WTC11 (cell line): Measurements from ENCODE around the gene SPRED2. TPM values are rescaled to one million over a fixed set of nuclear protein-coding genes. Genes with fewer than 3 reads are reported as not detected.

ENCODE experiments used
- ATAC-seq: fragments of 200-7000 bp; cut with Tn5 transposase; 2 replicates; pipeline ENCODE4 v1.10.0; 2021; ENCODE audit warnings: mild to moderate bottlenecking, moderate library complexity
- CTCF ChIA-PET: fragments of 300-600 bp; sonication (Branson Sonifier 250); formaldehyde crosslinking; loops from one replicate; lab custom pipeline; 2021; ENCODE audit warnings: antibody characterized with exemption; lab: Charles Lee
- POLR2A ChIA-PET: fragments of 350-600 bp; sonication (Branson Sonifier 250); formaldehyde crosslinking; loops from one replicate; lab custom pipeline; 2021; ENCODE audit warnings: antibody characterized with exemption; lab: Charles Lee
- DNase-seq: peaks from one replicate; pipeline ENCODE4 v3.0.0; 2021; ENCODE audit warnings: low spot score
- H3K27ac Mint-ChIP-seq: 2 replicates; pipeline ENCODE4 v1.8.0; 2021; ENCODE audit warnings: mixed read lengths
- H3K27me3 Mint-ChIP-seq: 2 replicates; pipeline ENCODE4 v1.8.0; 2021; ENCODE audit warnings: low read depth, mild to moderate bottlenecking, moderate library complexity, mixed read lengths
- H3K36me3 Mint-ChIP-seq: 2 replicates; pipeline ENCODE4 v1.8.0; 2021; ENCODE audit warnings: mixed read lengths
- H3K4me1 Mint-ChIP-seq: 2 replicates; pipeline ENCODE4 v1.8.0; 2022; ENCODE audit warnings: mixed read lengths
- H3K4me3 Mint-ChIP-seq: 2 replicates; pipeline ENCODE4 v1.8.0; 2021; ENCODE audit warnings: mild to moderate bottlenecking, moderate library complexity, mixed read lengths
- H3K9me3 Mint-ChIP-seq: 2 replicates; pipeline ENCODE4 v1.8.0; 2021; ENCODE audit warnings: mixed read lengths
- ATF3 ChIP-seq: sonication (generic); formaldehyde crosslinking; conservative IDR thresholded peaks from 2 replicates; pipeline ENCODE4 v1.8.1; 2022; ENCODE audit warnings: mild to moderate bottlenecking, missing genetic modification reagents
- E2F5 ChIP-seq: sonication (generic); formaldehyde crosslinking; IDR thresholded peaks from 2 replicates; pipeline ENCODE4 v1.8.1; 2022; ENCODE audit warnings: mild to moderate bottlenecking, moderate library complexity, missing genetic modification reagents
- ERG ChIP-seq: fragments of 250-450 bp; sonication (Bioruptor Pico); IDR thresholded peaks from 2 replicates; pipeline ENCODE4 v1.8.0; 2021; ENCODE audit warnings: mild to moderate bottlenecking
- IRF2 ChIP-seq: sonication (generic); formaldehyde crosslinking; IDR thresholded peaks from 2 replicates; pipeline ENCODE4 v1.8.0; 2022; ENCODE audit warnings: low read depth, missing genetic modification reagents, borderline replicate concordance
- NR2C2 ChIP-seq: sonication (generic); formaldehyde crosslinking; IDR thresholded peaks from 2 replicates; pipeline ENCODE4 v1.8.0; 2022; ENCODE audit warnings: mild to moderate bottlenecking, missing genetic modification reagents
- PRDM15 ChIP-seq: sonication (generic); formaldehyde crosslinking; IDR thresholded peaks from 2 replicates; pipeline ENCODE4 v1.8.0; 2022; ENCODE audit warnings: missing genetic modification reagents
- TP53 ChIP-seq: sonication (generic); formaldehyde crosslinking; IDR thresholded peaks from 2 replicates; pipeline ENCODE4 v1.8.1; 2023; ENCODE audit warnings: mild to moderate bottlenecking, missing genetic modification reagents
- USF2 ChIP-seq: sonication (generic); formaldehyde crosslinking; IDR thresholded peaks from 2 replicates; pipeline ENCODE4 v1.8.1; 2023; ENCODE audit warnings: mild to moderate bottlenecking, missing genetic modification reagents, moderate library complexity
- ZNF232 ChIP-seq: sonication (generic); formaldehyde crosslinking; IDR thresholded peaks from 2 replicates; pipeline ENCODE4 v1.8.0; 2022; ENCODE audit warnings: mild to moderate bottlenecking, missing genetic modification reagents
- ZNF317 ChIP-seq: sonication (generic); formaldehyde crosslinking; IDR thresholded peaks from 2 replicates; pipeline ENCODE4 v1.8.1; 2023; ENCODE audit warnings: low read depth, mild to moderate bottlenecking, moderate library complexity, missing genetic modification reagents, borderline replicate concordance
- total RNA-seq: library from RNA; stranded (reverse); gene quantifications from 3 replicates; pipeline ENCODE4 v1.2.3, GENCODE V29; 2021
- TF ChIP-seq, protein P1 (sequence below): fragments of 250-450 bp; sonication (Bioruptor Pico); IDR thresholded peaks from 2 replicates; pipeline ENCODE4 v2.1.2; 2022; ENCODE audit warnings: mild to moderate bottlenecking, moderate library complexity
- TF ChIP-seq, protein P2 (sequence below): sonication (generic); formaldehyde crosslinking; IDR thresholded peaks from 2 replicates; pipeline ENCODE4 v1.8.0; 2023; ENCODE audit warnings: missing genetic modification reagents, mild to moderate bottlenecking, borderline replicate concordance
- TF ChIP-seq, protein P3 (sequence below): sonication (generic); formaldehyde crosslinking; IDR thresholded peaks from 2 replicates; pipeline ENCODE4 v1.8.1; 2023; ENCODE audit warnings: mild to moderate bottlenecking, moderate library complexity, missing genetic modification reagents

The SPRED2 gene
- total RNA-seq, 1 experiment from 2014 or later, result 34.1 TPM

DNA sequence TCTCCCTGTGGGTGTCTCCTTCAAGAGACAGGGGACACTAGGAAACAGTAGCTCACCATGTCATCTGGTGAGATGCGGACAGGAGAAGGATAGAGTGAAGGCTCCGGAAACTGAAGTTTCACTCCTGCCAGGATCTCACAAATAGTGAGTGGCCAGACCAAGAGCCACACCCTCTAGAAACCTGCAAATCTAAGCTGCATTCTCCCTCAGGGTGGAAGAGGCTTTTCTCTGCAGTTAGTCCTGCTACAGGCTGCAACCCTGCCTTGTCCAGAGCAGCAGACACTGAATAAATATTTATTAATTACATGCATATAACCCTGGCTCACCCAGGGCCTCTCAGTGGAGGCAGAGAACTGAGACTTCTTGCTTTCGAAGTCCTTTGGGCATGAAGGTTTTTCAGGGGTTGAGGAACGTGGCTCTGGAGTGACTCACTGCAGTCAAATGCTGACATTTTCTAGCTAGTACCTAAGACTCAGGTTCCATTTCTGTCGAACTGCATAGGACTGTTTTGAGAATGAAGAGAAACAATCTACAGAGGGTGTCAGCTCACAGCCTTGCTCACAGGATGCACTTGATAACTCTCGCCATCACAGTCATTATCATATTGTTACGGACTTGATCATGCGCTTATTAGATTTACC lies 117.5 kb downstream of the SPRED2 start (continued):
- TF ChIP-seq, protein P1, sequence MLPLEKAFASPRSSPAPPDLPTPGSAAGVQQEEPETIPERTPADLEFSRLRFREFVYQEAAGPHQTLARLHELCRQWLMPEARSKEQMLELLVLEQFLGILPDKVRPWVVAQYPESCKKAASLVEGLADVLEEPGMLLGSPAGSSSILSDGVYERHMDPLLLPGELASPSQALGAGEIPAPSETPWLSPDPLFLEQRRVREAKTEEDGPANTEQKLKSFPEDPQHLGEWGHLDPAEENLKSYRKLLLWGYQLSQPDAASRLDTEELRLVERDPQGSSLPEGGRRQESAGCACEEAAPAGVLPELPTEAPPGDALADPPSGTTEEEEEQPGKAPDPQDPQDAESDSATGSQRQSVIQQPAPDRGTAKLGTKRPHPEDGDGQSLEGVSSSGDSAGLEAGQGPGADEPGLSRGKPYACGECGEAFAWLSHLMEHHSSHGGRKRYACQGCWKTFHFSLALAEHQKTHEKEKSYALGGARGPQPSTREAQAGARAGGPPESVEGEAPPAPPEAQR (CRISPR knock-in tag), result no peak
- TF ChIP-seq TP53 (no peak), PRDM15 (CRISPR knock-in tag) (no peak), ZNF317 (CRISPR knock-in tag) (no peak), USF2 (CRISPR knock-in tag) (no peak), ATF3 (CRISPR knock-in tag) (no peak), ERG (CRISPR knock-in tag) (no peak)
- TF ChIP-seq, protein P2, sequence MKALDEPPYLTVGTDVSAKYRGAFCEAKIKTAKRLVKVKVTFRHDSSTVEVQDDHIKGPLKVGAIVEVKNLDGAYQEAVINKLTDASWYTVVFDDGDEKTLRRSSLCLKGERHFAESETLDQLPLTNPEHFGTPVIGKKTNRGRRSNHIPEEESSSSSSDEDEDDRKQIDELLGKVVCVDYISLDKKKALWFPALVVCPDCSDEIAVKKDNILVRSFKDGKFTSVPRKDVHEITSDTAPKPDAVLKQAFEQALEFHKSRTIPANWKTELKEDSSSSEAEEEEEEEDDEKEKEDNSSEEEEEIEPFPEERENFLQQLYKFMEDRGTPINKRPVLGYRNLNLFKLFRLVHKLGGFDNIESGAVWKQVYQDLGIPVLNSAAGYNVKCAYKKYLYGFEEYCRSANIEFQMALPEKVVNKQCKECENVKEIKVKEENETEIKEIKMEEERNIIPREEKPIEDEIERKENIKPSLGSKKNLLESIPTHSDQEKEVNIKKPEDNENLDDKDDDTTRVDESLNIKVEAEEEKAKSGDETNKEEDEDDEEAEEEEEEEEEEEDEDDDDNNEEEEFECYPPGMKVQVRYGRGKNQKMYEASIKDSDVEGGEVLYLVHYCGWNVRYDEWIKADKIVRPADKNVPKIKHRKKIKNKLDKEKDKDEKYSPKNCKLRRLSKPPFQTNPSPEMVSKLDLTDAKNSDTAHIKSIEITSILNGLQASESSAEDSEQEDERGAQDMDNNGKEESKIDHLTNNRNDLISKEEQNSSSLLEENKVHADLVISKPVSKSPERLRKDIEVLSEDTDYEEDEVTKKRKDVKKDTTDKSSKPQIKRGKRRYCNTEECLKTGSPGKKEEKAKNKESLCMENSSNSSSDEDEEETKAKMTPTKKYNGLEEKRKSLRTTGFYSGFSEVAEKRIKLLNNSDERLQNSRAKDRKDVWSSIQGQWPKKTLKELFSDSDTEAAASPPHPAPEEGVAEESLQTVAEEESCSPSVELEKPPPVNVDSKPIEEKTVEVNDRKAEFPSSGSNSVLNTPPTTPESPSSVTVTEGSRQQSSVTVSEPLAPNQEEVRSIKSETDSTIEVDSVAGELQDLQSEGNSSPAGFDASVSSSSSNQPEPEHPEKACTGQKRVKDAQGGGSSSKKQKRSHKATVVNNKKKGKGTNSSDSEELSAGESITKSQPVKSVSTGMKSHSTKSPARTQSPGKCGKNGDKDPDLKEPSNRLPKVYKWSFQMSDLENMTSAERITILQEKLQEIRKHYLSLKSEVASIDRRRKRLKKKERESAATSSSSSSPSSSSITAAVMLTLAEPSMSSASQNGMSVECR, result no peak

- TF ChIP-seq, protein P1 (CRISPR knock-in tag), result no peak
- TF ChIP-seq, protein P3, sequence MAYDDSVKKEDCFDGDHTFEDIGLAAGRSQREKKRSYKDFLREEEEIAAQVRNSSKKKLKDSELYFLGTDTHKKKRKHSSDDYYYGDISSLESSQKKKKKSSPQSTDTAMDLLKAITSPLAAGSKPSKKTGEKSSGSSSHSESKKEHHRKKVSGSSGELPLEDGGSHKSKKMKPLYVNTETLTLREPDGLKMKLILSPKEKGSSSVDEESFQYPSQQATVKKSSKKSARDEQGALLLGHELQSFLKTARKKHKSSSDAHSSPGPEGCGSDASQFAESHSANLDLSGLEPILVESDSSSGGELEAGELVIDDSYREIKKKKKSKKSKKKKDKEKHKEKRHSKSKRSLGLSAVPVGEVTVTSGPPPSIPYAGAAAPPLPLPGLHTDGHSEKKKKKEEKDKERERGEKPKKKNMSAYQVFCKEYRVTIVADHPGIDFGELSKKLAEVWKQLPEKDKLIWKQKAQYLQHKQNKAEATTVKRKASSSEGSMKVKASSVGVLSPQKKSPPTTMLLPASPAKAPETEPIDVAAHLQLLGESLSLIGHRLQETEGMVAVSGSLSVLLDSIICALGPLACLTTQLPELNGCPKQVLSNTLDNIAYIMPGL, result no peak
- TF ChIP-seq NR2C2 (CRISPR knock-in tag), result no peak
- TF ChIP-seq ZNF232, result no peak
- TF ChIP-seq E2F5 (CRISPR knock-in tag), result no peak
- TF ChIP-seq USF2 (CRISPR knock-in tag), result no peak
- TF ChIP-seq IRF2 (CRISPR knock-in tag), result no peak
- no peak for TF ChIP-seq ZNF317 (CRISPR knock-in tag)
- ChIA-PET CTCF (no interaction called here), POLR2A (no interaction called here)
- no peak overlapping the region for H3K27ac Mint-ChIP-seq
- DNase-seq (no peak), ATAC-seq (no peak)
- no peaks in the 10 kb centered on the region for H3K27me3 Mint-ChIP-seq
- H3K9me3 Mint-ChIP-seq, result no peaks in the 10 kb centered on the region
- no peaks in the 10 kb centered on the region for H3K4me1 Mint-ChIP-seq
- peaks cover 28% of the 10 kb centered on the region for H3K36me3 Mint-ChIP-seq
- H3K4me3 Mint-ChIP-seq, result no peak overlapping the region
Observed at GRCh38 chr2:65313954-65314256, 118.5 kb downstream of the SPRED2 start.
